B cell (primary cell): ENCODE measurements around the gene ZIC4. TPM values are rescaled to one million over a fixed set of nuclear protein-coding genes. Genes with fewer than 3 reads are reported as not detected.

Experiments
- ATAC-seq: fragments of 200-7000 bp; cut with Tn5 transposase; one replicate; pipeline ENCODE4 v1.10.0; 2021; ENCODE audit warnings: low read depth, mild to moderate bottlenecking, moderate number of reproducible peaks, moderate library complexity
- CTCF ChIA-PET: fragments of 350-600 bp; sonication (Branson Sonifier 250); formaldehyde crosslinking; loops from one replicate; lab custom pipeline; 2021; ENCODE audit warnings: antibody characterized with exemption, inconsistent platforms; lab: Charles Lee
- POLR2A ChIA-PET: fragments of 350-600 bp; sonication (Branson Sonifier 250); formaldehyde crosslinking; loops from one replicate; lab custom pipeline; 2021; ENCODE audit warnings: antibody characterized with exemption; lab: Charles Lee
- DNase-seq: peaks from one replicate; pipeline ENCODE4 v3.0.0; 2013
- H2AFZ ChIP-seq: 2 replicates; pipeline ENCODE4 v1.6.1; 2012; ENCODE audit warnings: mild to moderate bottlenecking, low read depth, low read length; ENCODE audit not compliant: insufficient read depth, poor library complexity, severe bottlenecking
- H3K27ac ChIP-seq, 2 donors: 1 replicate in 1 of 2; 2 replicates in 1 of 2; pipeline ENCODE4 v1.5.1; 2012 to 2013; ENCODE audit warnings: low read length in 2 of 2, mild to moderate bottlenecking in 2 of 2, moderate library complexity in 1 of 2
- H3K27me3 ChIP-seq, 4 experiments: fragments of 200-600 bp in 1 of 4; sonication (generic) in 1 of 4; replicated peaks in 1 of 4; 1 replicate in 2 of 4; 2 replicates in 2 of 4; pipeline versions ENCODE4 v1.6.1 to v1.7.0; 2013 to 2016; ENCODE audit warnings: low read length in 3 of 4, mild to moderate bottlenecking in 2 of 4, mixed read lengths in 1 of 4, moderate library complexity in 1 of 4; ENCODE audit not compliant: insufficient read depth in 4 of 4, control insufficient read depth in 3 of 4; ENCODE audit errors: control extremely low read depth in 1 of 4
- H3K36me3 ChIP-seq, 2 experiments: replicated peaks in 1 of 2; 1 replicate in 1 of 2; 2 replicates in 1 of 2; pipeline versions ENCODE4 v1.6.1 to v1.7.1; 2013; ENCODE audit warnings: low read length in 1 of 2; ENCODE audit not compliant: insufficient read depth in 2 of 2, control insufficient read depth in 1 of 2; ENCODE audit errors: control extremely low read depth in 1 of 2, extremely low read depth in 1 of 2
- H3K4me1 ChIP-seq, 2 donors: fragments of 200-600 bp in 1 of 2; sonication (generic) in 1 of 2; 1 replicate in 1 of 2; 2 replicates in 1 of 2; pipeline versions ENCODE4 v1.5.1 to v1.6.1; 2013 to 2017; ENCODE audit warnings: low read length in 2 of 2; ENCODE audit not compliant: control insufficient read depth in 2 of 2, insufficient read depth in 2 of 2
- H3K4me2 ChIP-seq: replicated peaks from 2 replicates; pipeline ENCODE3; 2012; ENCODE audit warnings: mild to moderate bottlenecking, low read depth, low read length; ENCODE audit not compliant: poor library complexity, severe bottlenecking
- H3K4me3 ChIP-seq, 5 experiments: fragments of 200-600 bp in 1 of 5; sonication (generic) in 1 of 5; 1 replicate in 3 of 5; 2 replicates in 2 of 5; pipeline versions ENCODE4 v1.5.1 to v1.7.0; 2011 to 2016; ENCODE audit warnings: low read length in 4 of 5, mild to moderate bottlenecking in 4 of 5, low read depth in 2 of 5, control low read depth in 1 of 5, moderate library complexity in 1 of 5; ENCODE audit not compliant: insufficient read depth in 1 of 5; ENCODE audit errors: control extremely low read depth in 1 of 5, extremely low read depth in 1 of 5
- H3K79me2 ChIP-seq: fragments of 200-600 bp; sonication (generic); one replicate; pipeline ENCODE4 v1.6.0; 2016; ENCODE audit warnings: low read length; ENCODE audit not compliant: control insufficient read depth, insufficient read depth
- H3K9ac ChIP-seq: fragments of 200-600 bp; sonication (generic); 2 replicates; pipeline ENCODE4 v1.6.1; 2017; ENCODE audit warnings: mild to moderate bottlenecking, low read length, moderate library complexity
- H3K9me3 ChIP-seq, 3 donors: one replicate each; pipeline versions ENCODE4 v1.6.1 to v1.7.1; 2013; ENCODE audit warnings: low read length in 2 of 3; ENCODE audit not compliant: control insufficient read depth in 2 of 3, insufficient read depth in 1 of 3; ENCODE audit errors: control extremely low read depth in 1 of 3
- H4K20me1 ChIP-seq: 2 replicates; pipeline ENCODE4 v1.6.0; 2012; ENCODE audit warnings: mild to moderate bottlenecking, low read length; ENCODE audit not compliant: insufficient read depth, control insufficient read depth, poor library complexity, severe bottlenecking
- H3K27ac Mint-ChIP-seq: one replicate; pipeline ENCODE4 v1.8.0; 2021; ENCODE audit warnings: mixed read lengths
- H3K27me3 Mint-ChIP-seq: one replicate; pipeline ENCODE4 v1.8.0; 2021; ENCODE audit warnings: mixed read lengths
- H3K4me1 Mint-ChIP-seq: one replicate; pipeline ENCODE4 v1.8.0; 2021; ENCODE audit warnings: mixed read lengths
- H3K4me3 Mint-ChIP-seq: one replicate; pipeline ENCODE4 v1.8.0; 2021; ENCODE audit warnings: mixed read lengths
- H3K9me3 Mint-ChIP-seq: one replicate; pipeline ENCODE4 v1.8.0; 2022; ENCODE audit warnings: mixed read lengths; ENCODE audit not compliant: insufficient read depth
- EZH2 ChIP-seq: IDR thresholded peaks from 2 replicates; pipeline ENCODE4 v1.6.1; 2012; ENCODE audit warnings: borderline replicate concordance, low read depth, mild to moderate bottlenecking, moderate library complexity, low read length; ENCODE audit not compliant: insufficient read depth, poor library complexity, severe bottlenecking
- WGBS: methylation state at CpG from one replicate; pipeline ENCODE4 v1.1.5; 2013; ENCODE audit warnings: missing lambda C conversion rate; ENCODE audit not compliant: insufficient coverage; 5-methylcytosine and 5-hydroxymethylcytosine counted together
- intact Hi-C: fragments of 100-400 bp; cut with micrococcal nuclease; formaldehyde crosslinking; loops from one replicate; pipeline ENCODE4 v1.10.0; 2022
- polyA plus RNA-seq: library from polyadenylated mRNA; depleted of rRNA; stranded (reverse); fragments of >200 nt; gene quantifications from 2 replicates; pipeline ENCODE4 v1.2.3, GENCODE V29; 2012
- total RNA-seq, 2 donors: library from RNA; stranded (reverse); fragments of 120-200 nt in 1 of 2; gene quantifications; 1 replicate in 1 of 2; 2 replicates in 1 of 2; pipeline versions ENCODE4 v1.2.3 to v1.2.4, GENCODE V29; 2013 to 2022
- TF ChIP-seq, protein P1 (sequence below): fragments of 200-600 bp; IDR thresholded peaks from one replicate; pipeline ENCODE4 v1.8.0; 2022; ENCODE audit warnings: antibody characterized with exemption, mild to moderate bottlenecking

Gene ZIC4
- total and polyA plus RNA-seq, 2 donors (not counting 1 experiment from before 2014, with no cell fraction given), result not detected

DNA sequence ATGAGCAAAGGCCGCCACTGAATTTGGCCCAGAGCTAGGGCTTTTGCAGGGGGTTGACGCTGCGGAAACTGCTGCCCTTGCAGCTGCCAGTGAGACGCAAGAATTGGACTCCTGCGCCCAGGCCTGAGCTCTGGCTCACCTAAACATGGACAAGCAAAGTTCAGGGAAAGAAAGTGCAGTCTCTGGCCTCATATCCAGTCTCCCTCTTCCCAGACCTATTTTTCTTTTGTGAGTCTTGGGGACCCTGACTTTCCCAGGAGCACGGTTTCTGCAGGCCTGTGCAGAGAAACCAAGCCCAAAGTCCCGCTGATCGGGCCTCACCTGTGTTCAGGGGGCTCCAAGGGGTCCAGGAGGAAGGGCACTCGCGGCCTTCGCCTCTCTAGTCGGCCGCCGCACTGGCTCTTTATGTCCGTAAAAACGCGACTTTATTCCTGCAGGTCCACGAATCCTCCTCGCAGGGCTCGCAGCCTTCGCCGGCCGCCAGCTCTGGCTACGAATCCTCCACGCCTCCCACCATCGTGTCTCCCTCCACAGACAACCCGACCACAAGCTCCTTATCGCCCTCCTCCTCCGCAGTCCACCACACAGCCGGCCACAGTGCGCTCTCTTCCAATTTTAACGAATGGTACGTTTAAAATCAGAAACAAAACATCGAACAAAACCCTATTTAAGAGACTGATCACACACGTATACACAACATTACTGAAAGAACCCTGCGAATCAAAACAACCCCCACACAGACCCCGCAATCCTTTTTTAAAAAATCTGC lies 6.8 kb upstream of the ZIC4 start:
- intact Hi-C loops, result no loop called here
- Histone ChIP-seq H2AFZ (peak overlapping the region; percentile 47), H3K4me2 (peak overlapping the region; percentile 52), H3K4me1 (peaks cover 24 to 28% of the 10 kb centered on the region in 2 donors), H3K9me3 (peaks cover 0 to 47% (median 3%) of the 10 kb centered on the region in 3 donors), H3K27ac (no peak overlapping the region), H3K36me3 (no peaks in the 10 kb centered on the region), H3K9ac (peak overlapping the region; percentile 11), H4K20me1 (no peaks in the 10 kb centered on the region), H3K27me3 (peaks cover 2 to 67% (median 48%) of the 10 kb centered on the region in 4 experiments), H3K79me2 (no peaks in the 10 kb centered on the region), H3K4me3 (peak overlapping the region in 2 of 5 experiments; percentile 18 to 19)
- ATAC-seq, result no peak
- TF ChIP-seq, protein P1, sequence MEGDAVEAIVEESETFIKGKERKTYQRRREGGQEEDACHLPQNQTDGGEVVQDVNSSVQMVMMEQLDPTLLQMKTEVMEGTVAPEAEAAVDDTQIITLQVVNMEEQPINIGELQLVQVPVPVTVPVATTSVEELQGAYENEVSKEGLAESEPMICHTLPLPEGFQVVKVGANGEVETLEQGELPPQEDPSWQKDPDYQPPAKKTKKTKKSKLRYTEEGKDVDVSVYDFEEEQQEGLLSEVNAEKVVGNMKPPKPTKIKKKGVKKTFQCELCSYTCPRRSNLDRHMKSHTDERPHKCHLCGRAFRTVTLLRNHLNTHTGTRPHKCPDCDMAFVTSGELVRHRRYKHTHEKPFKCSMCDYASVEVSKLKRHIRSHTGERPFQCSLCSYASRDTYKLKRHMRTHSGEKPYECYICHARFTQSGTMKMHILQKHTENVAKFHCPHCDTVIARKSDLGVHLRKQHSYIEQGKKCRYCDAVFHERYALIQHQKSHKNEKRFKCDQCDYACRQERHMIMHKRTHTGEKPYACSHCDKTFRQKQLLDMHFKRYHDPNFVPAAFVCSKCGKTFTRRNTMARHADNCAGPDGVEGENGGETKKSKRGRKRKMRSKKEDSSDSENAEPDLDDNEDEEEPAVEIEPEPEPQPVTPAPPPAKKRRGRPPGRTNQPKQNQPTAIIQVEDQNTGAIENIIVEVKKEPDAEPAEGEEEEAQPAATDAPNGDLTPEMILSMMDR, result no peak
- TF ChIP-seq EZH2, result no peak
- ChIA-PET POLR2A (no interaction called here), CTCF (no interaction called here)
- Mint-ChIP-seq H3K27ac (peak overlapping the region; percentile 46), H3K4me3 (peak overlapping the region; percentile 80), H3K9me3 (peaks cover 3% of the 10 kb centered on the region), H3K27me3 (peaks cover 68% of the 10 kb centered on the region), H3K4me1 (peaks cover 16% of the 10 kb centered on the region)
- 10% methylated on average over 37 of the region's 37 CpGs for WGBS
- DNase-seq, result no peak

DNA sequence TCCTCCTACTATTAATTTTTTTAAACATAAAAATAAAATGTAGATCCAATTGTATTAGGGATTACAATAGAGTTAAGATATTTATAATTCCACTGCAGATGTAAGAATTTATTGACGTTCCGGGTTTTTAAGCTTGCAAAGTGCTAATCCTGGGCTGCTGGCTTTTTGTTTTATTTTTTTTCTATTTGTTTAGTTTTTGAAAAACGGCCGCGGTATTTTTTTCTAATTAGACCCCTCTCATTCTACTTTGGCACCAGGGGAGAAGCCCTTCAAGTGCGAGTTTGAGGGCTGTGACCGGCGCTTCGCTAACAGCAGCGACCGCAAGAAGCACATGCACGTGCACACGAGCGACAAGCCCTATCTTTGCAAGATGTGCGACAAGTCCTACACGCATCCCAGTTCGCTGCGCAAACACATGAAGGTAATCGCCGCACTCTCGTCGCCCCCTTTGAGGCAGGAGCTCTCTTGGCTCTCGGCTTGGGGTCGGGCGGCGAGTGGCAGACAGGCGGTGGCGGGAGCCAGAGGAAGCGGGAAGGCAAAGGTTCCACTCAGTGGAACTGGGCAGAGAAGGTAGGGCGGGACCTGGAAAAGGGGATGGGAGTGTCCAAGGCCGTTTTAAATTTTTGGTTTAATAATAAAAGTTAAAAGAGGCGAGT lies 6.0 kb upstream of the ZIC4 start:
- no peak overlapping the region for H2AFZ ChIP-seq
- H3K4me2 ChIP-seq, result no peak overlapping the region
- TF ChIP-seq EZH2, result no peak
- TF ChIP-seq, protein P1, result no peak
- H3K4me1 ChIP-seq, result peaks cover 24 to 28% of the 10 kb centered on the region in 2 donors
- ATAC-seq (no peak), DNase-seq (no peak)
- Mint-ChIP-seq H3K27me3 (peaks cover 68% of the 10 kb centered on the region), H3K4me1 (peaks cover 16% of the 10 kb centered on the region), H3K27ac (no peak overlapping the region), H3K4me3 (peak overlapping the region; percentile 44), H3K9me3 (peaks cover 3% of the 10 kb centered on the region)
- WGBS, result 17% methylated on average over 26 of the region's 32 CpGs
- ChIA-PET CTCF (no interaction called here), POLR2A (no interaction called here)
- H3K79me2 ChIP-seq, result no peaks in the 10 kb centered on the region
- H4K20me1 ChIP-seq, result no peaks in the 10 kb centered on the region
- H3K36me3 ChIP-seq, result no peaks in the 10 kb centered on the region
- H3K27me3 ChIP-seq, result peaks cover 2 to 74% (median 51%) of the 10 kb centered on the region in 4 experiments
- peaks cover 0 to 51% (median 3%) of the 10 kb centered on the region in 3 donors for H3K9me3 ChIP-seq
- H3K27ac ChIP-seq, result no peak overlapping the region
- intact Hi-C loops, result no loop called here
- no peak overlapping the region for H3K9ac ChIP-seq
- H3K4me3 ChIP-seq, result no peak overlapping the region
